Psoas muscle (tissue), 8 donors: ENCODE data around the gene DNASE1L3. TPM values are rescaled to one million over a fixed set of nuclear protein-coding genes. Genes with fewer than 3 reads are reported as not detected.

ENCODE experiments used
- ATAC-seq, 4 donors: fragments of 200-7000 bp; cut with Tn5 transposase; one replicate each; pipeline ENCODE4 v1.9.1; 2020; ENCODE audit warnings: moderate library complexity in 3 of 4, mild to moderate bottlenecking in 2 of 4
- DNase-seq, 2 donors: peaks; one replicate each; pipeline ENCODE4 v3.0.0-alpha.2; 2020
- H3K27ac ChIP-seq: fragments of 200-600 bp; one replicate; pipeline ENCODE4 v1.8.0; 2022
- H3K27me3 ChIP-seq, 3 donors: fragments of 200-600 bp in 1 of 3; one replicate each; pipeline versions ENCODE4 v1.6.1 to v1.8.0; 2013 to 2022; ENCODE audit warnings: low read length in 2 of 3, mild to moderate bottlenecking in 2 of 3, moderate library complexity in 1 of 3; ENCODE audit not compliant: insufficient read depth in 3 of 3
- H3K36me3 ChIP-seq, 2 donors: fragments of 200-600 bp in 1 of 2; one replicate each; pipeline versions ENCODE4 v1.6.1 to v1.8.0; 2013 to 2022; ENCODE audit warnings: low read depth in 1 of 2, mild to moderate bottlenecking in 1 of 2, moderate library complexity in 1 of 2; ENCODE audit not compliant: insufficient read depth in 1 of 2
- H3K4me1 ChIP-seq: fragments of 200-600 bp; one replicate; pipeline ENCODE4 v1.8.0; 2022
- H3K4me3 ChIP-seq: fragments of 200-600 bp; one replicate; pipeline ENCODE4 v1.8.0; 2022; ENCODE audit warnings: mild to moderate bottlenecking
- H3K9me3 ChIP-seq: fragments of 200-600 bp; one replicate; pipeline ENCODE4 v1.8.0; 2022
- WGBS, 3 donors: extraction: QIAGEN DNeasy Blood & Tissue Kit; methylation state at CpG; one replicate each; pipeline versions ENCODE4 v1.1.6 to v1.1.7; 2013; 5-methylcytosine and 5-hydroxymethylcytosine counted together
- intact Hi-C, 2 donors: fragments of 100-400 bp; cut with DNase I; formaldehyde crosslinking; loops; one replicate each; pipeline versions ENCODE4 v1.11.0 to v1.14.2; 2022
- polyA plus RNA-seq, 3 donors: library from polyadenylated mRNA; stranded (reverse); fragments of 200-250 nt; gene quantifications; one replicate each; pipeline ENCODE4 v1.2.3, GENCODE V29; 2013
- total RNA-seq, 4 donors: library from RNA; stranded (reverse); fragmentation: NEBNext Ultra II Directional in 2 of 4; extraction: Animal tissue kit (Norgen Biotek cat#: 25700) in 2 of 4; gene quantifications; one replicate each; pipeline versions ENCODE4 v1.2.1 to v1.2.4, GENCODE V29; 2021 to 2023
- TF ChIP-seq, protein P1 (sequence below): fragments of 200-600 bp; IDR thresholded peaks from one replicate; pipeline ENCODE4 v1.8.0; 2022; ENCODE audit warnings: antibody characterized with exemption
- donor health status: healthy with polysubstance abuse.
- donor health status: DM: no; HTN: no; CAD: no; lungs with moderate emphysema.
- donor health status: Bipolar disorder and iron deficiency.
- donor health status: healthy.
- donor health status: DM: yes; HTN: yes; CAD: no.
- donor health status: DM: no; HTN: no; CAD: no.
- donor health status: DM: no; HTN: no; CAD: no.
- donor health status: DM: yes; HTN: yes; CAD: no.

DNASE1L3 gene
- total and polyA plus RNA-seq, 7 donors, result 0.18 to 1.4 (median 0.73) TPM

DNA sequence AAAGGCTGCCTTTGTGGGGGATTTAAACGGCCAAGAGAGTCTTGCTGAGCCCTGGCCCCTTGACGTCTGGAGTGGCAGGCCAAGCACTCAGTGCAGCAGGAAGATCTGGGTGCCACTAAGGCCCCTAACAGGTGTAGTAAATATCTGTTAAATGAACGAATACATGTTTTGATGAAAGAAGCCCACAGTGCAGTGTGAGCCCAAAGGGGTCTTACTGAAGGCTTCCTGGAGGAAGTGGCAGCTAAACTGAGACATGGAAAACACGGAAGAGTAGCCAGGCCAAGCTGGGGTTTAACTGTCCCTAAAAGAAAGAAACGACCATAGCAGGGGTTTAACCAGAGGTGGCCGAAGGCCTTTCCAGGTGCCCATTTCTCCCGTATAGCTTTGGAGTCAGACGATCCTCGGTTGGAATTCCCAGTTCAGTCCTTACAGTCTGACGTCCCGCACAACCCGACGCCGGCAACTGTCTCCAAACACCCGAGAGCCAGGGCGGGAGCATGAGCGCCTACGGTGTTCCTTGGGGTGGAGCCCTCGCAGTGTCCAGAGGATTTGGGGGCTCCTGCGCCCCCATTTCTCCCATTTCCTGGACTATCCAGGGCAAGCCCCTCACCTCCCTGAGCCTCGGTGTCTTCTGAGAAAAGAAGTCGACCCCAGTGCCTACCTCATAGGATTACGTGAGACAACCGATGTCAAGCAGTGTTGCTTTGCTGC, 25.9 kb upstream of the DNASE1L3 start:
- peak; percentile 4 to 20 (median 6) for ATAC-seq
- intact Hi-C loops, result loop anchor here (2.0 to 10.0 kb wide), 3 partner anchors 62 to 582 kb away; no protein-coding TSS in a partner anchor
- H3K36me3 ChIP-seq, result no peaks in the 10 kb centered on the region
- H3K27ac ChIP-seq, result peak overlapping the region; percentile 74
- WGBS, 3 donors, result 10 to 15% (median 12%) methylated on average over 24 of the region's 24 CpGs
- H3K27me3 ChIP-seq, result no peaks in the 10 kb centered on the region
- peaks cover 14% of the 10 kb centered on the region for H3K4me1 ChIP-seq
- no peaks in the 10 kb centered on the region for H3K9me3 ChIP-seq
- peak in 1 of 2 donors; percentile 14 for DNase-seq
- TF ChIP-seq, protein P1, sequence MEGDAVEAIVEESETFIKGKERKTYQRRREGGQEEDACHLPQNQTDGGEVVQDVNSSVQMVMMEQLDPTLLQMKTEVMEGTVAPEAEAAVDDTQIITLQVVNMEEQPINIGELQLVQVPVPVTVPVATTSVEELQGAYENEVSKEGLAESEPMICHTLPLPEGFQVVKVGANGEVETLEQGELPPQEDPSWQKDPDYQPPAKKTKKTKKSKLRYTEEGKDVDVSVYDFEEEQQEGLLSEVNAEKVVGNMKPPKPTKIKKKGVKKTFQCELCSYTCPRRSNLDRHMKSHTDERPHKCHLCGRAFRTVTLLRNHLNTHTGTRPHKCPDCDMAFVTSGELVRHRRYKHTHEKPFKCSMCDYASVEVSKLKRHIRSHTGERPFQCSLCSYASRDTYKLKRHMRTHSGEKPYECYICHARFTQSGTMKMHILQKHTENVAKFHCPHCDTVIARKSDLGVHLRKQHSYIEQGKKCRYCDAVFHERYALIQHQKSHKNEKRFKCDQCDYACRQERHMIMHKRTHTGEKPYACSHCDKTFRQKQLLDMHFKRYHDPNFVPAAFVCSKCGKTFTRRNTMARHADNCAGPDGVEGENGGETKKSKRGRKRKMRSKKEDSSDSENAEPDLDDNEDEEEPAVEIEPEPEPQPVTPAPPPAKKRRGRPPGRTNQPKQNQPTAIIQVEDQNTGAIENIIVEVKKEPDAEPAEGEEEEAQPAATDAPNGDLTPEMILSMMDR, result no peak
- H3K4me3 ChIP-seq, result peak overlapping the region; percentile 92

DNA sequence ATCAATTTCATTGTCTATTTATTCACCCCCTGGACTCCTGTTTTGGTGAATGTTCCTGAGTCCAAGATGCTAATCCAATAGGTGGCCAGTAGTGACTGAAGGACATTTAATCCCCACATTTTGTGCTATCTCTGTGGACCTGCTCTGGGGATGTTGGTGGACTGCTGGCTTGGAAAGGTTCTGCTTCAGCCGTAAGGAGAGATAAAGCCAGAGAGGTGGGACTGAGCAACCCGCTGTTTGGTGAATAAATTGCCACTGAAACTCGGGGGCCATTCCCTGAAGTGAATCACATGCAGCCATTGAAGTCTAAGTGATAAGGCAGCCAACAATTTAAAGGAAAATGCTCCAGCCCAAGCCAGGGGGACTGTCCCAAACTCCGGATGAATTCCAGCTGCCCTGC, 25.2 kb upstream of the DNASE1L3 start:
- peaks cover 14% of the 10 kb centered on the region for H3K4me1 ChIP-seq
- TF ChIP-seq, protein P1, result no peak
- WGBS, 3 donors, result 70 to 76% (median 71%) methylated on average over 4 of the region's 4 CpGs
- H3K36me3 ChIP-seq, result no peaks in the 10 kb centered on the region
- no peaks in the 10 kb centered on the region for H3K27me3 ChIP-seq
- no peak for DNase-seq
- no peak overlapping the region for H3K27ac ChIP-seq
- no peaks in the 10 kb centered on the region for H3K9me3 ChIP-seq
- no peak overlapping the region for H3K4me3 ChIP-seq
- intact Hi-C loops, result loop anchor here (2.0 to 10.0 kb wide), 3 partner anchors 63 to 581 kb away; no protein-coding TSS in a partner anchor
- ATAC-seq, result no peak

GRCh38 chr3:58234516-58234931, 23.8 kb upstream of the DNASE1L3 start:
- TF ChIP-seq, protein P1, result no peak
- H3K9me3 ChIP-seq, result no peaks in the 10 kb centered on the region
- ATAC-seq (no peak), DNase-seq (no peak)
- no peak overlapping the region for H3K27ac ChIP-seq
- no peaks in the 10 kb centered on the region for H3K36me3 ChIP-seq
- peaks cover 0 to 3% (median 0%) of the 10 kb centered on the region in 3 donors for H3K27me3 ChIP-seq
- intact Hi-C loops, result loop anchor here in 1 of 2 donors (10.0 kb wide), 1 partner anchor 580 kb away; no protein-coding TSS in a partner anchor
- H3K4me1 ChIP-seq, result peaks cover 14% of the 10 kb centered on the region
- 40 to 47% (median 45%) methylated on average over 4 of the region's 4 CpGs for whole genome bisulfite sequencing, 3 donors
- no peak overlapping the region for H3K4me3 ChIP-seq

DNA sequence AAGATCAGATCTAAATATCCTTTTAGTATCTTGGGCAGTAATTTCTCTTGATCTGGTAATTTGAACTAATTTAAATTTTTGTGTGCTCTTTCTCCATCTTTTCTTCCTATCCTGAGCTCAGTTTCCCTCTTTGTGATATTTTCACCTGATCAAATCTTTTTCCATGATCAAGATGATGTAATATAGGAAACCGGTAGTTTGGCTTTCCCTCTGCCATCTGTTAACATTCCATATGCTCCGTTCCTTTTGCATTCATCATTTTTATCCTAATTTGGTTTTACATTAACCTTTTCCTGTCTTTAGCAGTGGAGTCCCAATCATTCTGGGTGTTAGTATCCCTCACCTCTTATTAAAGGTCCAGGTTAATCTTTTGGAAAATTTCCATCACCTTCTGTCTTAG, 20.9 kb upstream of the DNASE1L3 start:
- TF ChIP-seq, protein P1, result no peak
- peaks cover 3% of the 10 kb centered on the region for H3K4me1 ChIP-seq
- ATAC-seq (no peak), DNase-seq (no peak)
- H3K27ac ChIP-seq, result no peak overlapping the region
- WGBS, 3 donors, result 10 to 18% (median 13%) methylated on average over 2 of the region's 2 CpGs
- H3K27me3 ChIP-seq, result peaks cover 0 to 3% (median 0%) of the 10 kb centered on the region in 3 donors
- H3K4me3 ChIP-seq, result no peak overlapping the region
- H3K9me3 ChIP-seq, result no peaks in the 10 kb centered on the region
- no peaks in the 10 kb centered on the region for H3K36me3 ChIP-seq
- intact Hi-C loops, result loop anchor here in 1 of 2 donors (10.0 kb wide), 1 partner anchor 577 kb away; no protein-coding TSS in a partner anchor
